GM19455 (cell line): ENCODE data around the gene FAM118B.

Source experiments
- ATAC-seq: cut with Tn5 transposase; IDR thresholded peaks from one replicate; pipeline ENCODE4 v1.9.1; 2021; ENCODE audit not compliant: unreplicated experiment

Gene FAM118B

DNA sequence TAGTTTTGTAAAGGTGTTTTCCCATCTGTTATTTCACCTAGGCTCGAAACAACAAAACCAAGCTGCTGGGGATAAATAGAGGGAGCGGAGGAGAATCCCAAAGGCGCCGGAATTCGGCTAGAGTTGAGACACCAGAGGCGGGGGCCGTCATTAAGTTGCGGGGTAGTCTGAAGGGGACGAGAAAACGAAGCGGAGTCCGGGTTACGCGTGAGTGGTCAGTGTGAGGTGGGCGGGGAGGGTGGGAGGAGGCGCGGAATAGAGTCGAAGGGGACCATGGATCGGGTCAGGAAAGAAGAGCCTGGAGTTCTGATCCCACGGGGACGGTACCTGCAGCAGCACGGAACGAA, 56.8 kb downstream of the FAM118B start:
- peak; percentile 9 for ATAC-seq

DNA sequence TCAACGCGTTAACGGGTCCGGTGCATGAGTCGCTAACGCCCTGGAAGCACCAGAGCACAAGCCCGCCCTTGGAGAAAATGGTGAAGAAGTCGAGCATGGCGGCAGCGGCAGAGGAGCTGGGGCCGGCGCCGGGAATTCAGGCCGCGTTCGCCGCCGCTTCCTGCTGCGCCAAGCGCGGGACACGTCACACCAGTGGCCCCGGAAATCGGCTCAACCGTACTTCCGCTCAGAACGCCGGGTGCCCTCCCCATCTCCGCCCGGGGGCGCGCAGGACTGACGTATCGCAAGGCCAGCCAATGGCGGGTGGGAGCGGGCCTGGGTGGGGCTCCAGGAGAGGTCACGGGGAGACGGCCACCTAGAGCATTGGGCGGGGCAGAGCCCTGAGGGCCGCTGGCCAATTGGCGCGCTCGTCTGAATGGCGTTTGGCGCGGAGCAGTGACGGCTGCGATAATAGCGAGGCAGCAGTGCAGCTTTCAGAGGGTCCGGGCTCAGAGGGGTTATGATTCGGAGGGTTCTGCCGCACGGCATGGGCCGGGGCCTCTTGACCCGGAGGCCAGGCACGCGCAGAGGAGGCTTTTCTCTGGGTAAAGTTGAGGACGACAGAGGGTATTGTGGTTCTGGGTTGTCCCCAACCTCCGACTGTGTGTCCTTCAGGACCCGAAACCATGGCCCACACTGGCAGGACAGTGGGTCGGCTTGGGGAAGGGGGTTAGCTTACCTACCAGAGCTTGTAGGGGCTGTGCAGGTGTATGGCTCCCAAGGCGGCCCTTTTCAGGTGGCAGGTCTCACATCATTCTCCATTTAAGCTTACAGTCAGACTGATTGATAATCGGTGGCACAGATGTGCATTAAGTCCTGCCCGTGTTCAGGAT, 57.4 kb downstream of the FAM118B start, which contains the start of the genes FOXRED1 and SRPRA:
Gene FOXRED1, plus strand, starts transcription at position 447 of the 872 bp plus-strand sequence. Its CDS starts 53 bp downstream, at position 500.
Gene SRPRA, minus strand, starts transcription at position 188 of the 872 bp plus-strand sequence. Its CDS starts 91 bp downstream, at position 97.
- ATAC-seq = peak; percentile 99

GRCh38 chr11:126277322-126277721, 65.7 kb downstream of the FAM118B start:
- ATAC-seq = no peak

DNA sequence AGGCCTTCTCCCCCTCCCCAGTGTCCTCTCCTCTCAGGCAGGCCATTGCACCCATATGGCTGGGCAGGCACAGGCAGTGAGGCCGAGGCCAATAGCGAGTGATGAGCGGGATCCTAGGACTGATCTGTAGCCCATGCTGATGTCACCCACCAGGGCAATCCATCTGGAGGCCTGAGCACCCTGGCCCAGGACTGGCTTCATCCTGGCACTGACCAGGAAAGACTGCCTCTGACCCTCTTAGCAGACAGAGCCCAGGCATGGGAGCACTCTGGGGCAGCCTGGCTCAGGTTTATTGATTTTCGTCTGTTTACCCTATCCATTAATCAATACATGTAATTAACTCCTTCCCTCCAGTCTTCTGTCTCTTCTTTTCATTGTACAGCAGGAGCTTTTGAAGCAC, 66.2 kb downstream of the FAM118B start:
- no peak for ATAC-seq

DNA sequence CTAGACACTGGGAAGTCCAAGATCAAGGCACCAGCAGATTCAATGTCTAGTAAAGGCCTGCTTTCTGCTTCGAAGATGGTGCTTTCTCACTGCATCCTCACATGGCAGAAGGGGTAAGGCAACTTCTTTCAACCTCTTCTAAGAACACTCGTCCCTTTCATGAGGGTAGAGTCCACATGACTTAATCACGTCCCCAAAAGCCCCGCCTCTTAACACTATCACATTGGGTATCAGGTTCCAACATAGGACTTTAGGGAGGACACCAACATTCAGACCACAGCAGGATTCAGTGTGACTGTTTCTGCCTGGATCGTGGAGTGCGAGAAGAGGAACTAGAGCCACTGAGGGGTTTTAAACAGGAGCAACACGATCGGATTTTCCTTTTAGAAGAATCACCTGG, 67.6 kb downstream of the FAM118B start:
- ATAC-seq = no peak

DNA sequence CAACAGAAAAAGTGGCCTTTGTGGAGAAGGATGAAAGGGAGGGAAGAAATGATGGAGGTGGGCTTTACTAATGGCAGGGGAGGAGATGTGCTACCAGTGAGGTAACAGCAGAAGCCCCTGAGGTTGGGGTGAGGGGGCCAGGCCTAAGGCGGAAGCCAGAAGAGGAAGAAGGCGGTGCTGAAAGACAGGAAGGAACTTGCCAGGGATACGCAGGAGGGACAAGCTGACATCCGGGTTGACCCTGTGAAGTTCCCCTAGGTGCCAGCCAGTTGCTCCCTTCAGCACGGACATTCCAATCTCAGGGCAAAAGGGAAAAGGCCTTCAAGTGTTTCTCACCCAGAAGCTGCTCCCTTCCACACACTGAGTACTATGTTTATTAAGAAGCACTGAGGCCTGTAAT, 69.0 kb downstream of the FAM118B start:
- no peak for ATAC-seq

GRCh38 chr11:126281245-126281644, 69.7 kb downstream of the FAM118B start:
- no peak for ATAC-seq

- no peak for ATAC-seq
These were observed 70.1 kb downstream of the FAM118B start for GRCh38 chr11:126281666-126282175.

- peak; percentile 27 for ATAC-seq
These were observed 70.8 kb downstream of the FAM118B start for GRCh38 chr11:126282361-126282735.

DNA sequence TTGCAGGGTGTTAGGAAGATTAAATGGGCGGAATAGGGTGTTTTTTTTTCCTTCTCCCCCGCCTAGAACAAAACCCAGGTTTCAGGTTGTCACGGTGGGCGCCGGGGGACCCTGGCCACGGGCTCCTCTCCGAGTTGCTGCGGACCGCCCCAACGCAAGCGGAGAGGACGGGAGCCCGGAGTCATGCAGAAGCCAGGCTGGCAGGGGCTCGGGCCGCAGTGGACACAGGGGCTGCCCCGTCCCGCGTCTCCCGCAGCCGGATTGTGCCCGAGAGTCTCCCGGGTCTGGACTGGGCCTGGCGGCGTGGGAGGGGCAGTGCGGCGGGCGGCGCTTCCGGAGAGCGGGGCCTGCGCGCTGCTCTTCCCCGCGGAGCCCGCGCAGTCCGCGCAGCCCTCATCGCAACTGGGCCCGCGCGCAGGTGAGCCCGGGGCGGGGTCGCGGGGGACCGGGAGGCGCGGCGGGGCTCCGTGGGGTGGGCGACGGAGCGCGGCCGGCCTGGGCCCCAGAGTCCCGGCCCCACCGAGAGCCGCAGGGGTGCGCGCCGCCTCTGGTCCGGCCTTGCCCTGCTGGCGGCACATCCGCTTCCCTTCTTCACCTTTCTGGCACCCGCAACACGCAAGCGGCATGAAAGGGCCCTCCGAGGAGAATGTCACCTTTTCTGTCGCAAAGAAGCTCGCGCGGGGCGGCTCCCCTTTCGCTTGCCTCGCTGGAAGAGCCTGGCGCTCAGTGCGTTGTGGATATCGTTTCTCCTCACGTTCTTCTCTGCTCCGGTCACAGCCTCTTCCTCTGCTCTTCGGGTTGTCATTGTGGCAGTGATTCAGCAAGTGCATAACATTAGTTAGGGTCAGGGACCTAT, 71.4 kb downstream of the FAM118B start, which contains the start of gene TIRAP:
Gene TIRAP, plus strand, starts transcription at position 358 of the 856 bp plus-strand sequence. CDS start 7,802 bp downstream, outside the sequence.
- ATAC-seq = peak; percentile 60

DNA sequence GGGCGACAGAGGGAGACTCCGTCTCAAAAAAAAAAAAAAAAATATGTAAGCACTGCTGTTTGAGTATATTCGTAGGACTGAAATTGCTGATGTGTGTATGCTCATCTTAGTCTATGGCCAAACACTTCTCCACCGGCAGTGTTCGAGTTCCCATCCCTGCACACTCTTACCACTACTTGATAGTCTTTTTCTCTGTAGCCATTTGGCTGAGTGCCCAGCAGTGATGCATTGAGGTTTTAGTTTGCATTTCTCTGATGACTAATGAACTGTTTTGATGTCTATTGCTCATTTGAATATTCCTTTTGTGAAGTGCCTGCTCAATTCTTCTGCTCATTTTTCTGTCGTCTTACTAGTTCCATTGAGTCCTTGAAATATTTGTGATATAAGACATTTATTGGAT, 73.2 kb downstream of the FAM118B start:
- no peak for ATAC-seq

- ATAC-seq = no peak
These were observed 76.7 kb downstream of the FAM118B start for GRCh38 chr11:126288237-126288636.

GRCh38 chr11:126290887-126291286, 79.3 kb downstream of the FAM118B start:
- no peak for ATAC-seq

DNA sequence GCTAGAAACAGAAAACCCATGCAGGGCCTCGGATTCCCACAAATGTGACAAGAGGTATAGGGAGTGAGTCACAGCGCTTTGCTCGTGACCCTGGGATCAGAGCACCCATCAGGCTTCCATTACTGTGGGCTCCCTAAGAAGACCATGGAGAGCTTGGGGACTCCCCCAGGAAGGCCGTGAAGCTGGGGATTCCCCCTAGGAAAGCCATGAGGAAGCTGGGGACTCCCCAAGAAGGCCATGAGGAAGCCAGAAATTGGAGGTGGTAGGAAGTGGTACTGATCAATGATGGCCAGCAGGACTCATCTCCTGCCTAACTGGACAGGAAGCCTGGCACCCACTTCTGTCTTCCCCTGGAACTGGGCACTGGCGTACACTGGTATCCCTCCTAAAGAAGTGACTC, 82.1 kb downstream of the FAM118B start:
- no peak for ATAC-seq

GRCh38 chr11:126297004-126297403, 85.4 kb downstream of the FAM118B start:
- ATAC-seq = no peak

GRCh38 chr11:126303623-126304456, 92.3 kb downstream of the FAM118B start, which contains the start of gene DCPS:
Gene DCPS, plus strand, starts transcription at chr11:126304060. Its CDS starts 21 bp downstream, at chr11:126304081.
- peak; percentile 87 for ATAC-seq

- ATAC-seq = peak; percentile 23
These were observed 93.0 kb downstream of the FAM118B start for GRCh38 chr11:126304457-126305075.

DNA sequence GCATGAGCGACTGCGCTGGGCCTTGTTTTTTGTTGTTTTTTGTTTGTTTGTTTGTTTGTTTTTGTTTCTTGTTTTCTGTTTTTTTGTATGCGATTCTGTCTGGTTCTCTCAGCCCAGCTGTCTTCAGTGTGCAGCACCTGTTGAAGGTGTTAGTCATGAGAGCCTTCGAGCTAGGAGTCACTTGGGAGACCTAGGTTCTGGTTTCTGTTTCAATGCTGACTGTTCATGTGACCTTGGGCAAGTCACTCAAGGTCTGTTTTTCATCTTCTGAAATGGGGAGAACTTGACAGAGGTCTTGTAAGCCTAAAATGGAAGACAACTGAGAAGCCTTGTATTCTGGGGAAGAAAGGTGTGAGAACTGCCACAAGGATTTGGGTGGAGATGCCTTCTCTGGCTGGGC, 94.1 kb downstream of the FAM118B start:
- peak; percentile 49 for ATAC-seq

GRCh38 chr11:126307706-126308105, 96.1 kb downstream of the FAM118B start:
- ATAC-seq = no peak

DNA sequence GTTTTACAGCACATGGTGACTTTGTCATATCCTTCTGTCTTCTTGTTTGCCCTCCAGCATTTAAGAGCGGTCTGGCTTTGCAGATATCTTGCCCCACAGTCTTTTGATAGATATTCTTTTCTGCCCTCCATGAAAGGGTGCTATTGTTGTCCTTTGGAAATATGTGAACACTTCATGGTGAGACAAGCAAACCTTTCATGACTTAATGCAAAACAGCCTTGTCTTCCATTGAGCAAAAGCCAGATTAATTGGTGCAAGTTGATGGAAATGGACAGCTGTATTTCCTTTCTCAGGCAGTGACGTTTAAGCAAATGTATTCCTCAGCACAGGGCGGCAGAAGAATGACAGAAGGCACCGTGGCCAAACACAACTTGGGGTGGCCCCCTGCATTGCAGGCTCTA, 96.7 kb downstream of the FAM118B start:
- ATAC-seq = no peak
